Hematopoietic multipotent progenitor cell (in vitro differentiated cells): ENCODE measurements around the gene CTBP1. TPM values are rescaled to one million over a fixed set of nuclear protein-coding genes. Genes with fewer than 3 reads are reported as not detected.

Experiments used
- DNase-seq, 3 donors: peaks; one replicate each; pipeline ENCODE4 v3.0.0-alpha.2; 2011 to 2015; ENCODE audit warnings: low read depth in 2 of 3, low spot score in 2 of 3
- total RNA-seq: library from RNA; depleted of rRNA; stranded (reverse); fragments of >200 nt; gene quantifications from one replicate; pipeline ENCODE4 v1.2.3, GENCODE V29; 2012

Gene CTBP1
- total RNA-seq, 1 donor = 626 TPM

DNA sequence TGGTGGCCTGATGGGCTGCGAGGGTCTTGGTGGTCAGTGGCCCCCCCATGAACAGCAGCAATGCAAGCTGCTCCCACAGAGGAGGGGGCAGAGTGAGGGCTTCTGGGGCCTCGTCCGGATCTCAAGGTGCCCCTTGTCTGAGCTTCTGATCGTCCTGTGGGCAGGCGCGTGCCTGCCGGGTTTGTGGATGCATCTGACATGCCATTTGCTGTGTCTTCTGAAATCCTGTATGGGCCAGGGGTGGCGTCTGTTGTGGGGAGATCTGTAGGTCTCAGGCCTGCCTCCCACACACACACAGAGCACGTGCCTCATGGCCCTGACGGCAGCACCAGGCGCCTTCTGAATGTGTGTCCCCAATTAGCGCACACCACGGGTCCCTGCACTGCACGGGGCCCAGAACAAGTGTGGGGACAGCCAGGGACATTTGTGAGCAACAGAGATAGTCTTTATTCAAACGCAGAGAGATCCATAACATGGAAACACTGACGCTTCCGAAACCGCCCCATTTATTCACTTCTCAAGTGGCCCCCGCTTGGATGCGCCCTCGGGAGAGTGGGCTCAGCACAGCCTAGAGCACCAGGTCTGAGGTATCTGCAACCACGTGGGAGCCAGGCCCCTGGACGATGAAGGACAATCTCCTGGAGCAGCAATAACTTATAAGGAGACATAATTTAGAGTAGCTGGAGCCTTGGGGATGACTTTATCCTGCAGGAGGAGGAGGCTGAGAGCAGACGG, 82.3 kb downstream of the CTBP1 start:
- no peak for DNase-seq

DNA sequence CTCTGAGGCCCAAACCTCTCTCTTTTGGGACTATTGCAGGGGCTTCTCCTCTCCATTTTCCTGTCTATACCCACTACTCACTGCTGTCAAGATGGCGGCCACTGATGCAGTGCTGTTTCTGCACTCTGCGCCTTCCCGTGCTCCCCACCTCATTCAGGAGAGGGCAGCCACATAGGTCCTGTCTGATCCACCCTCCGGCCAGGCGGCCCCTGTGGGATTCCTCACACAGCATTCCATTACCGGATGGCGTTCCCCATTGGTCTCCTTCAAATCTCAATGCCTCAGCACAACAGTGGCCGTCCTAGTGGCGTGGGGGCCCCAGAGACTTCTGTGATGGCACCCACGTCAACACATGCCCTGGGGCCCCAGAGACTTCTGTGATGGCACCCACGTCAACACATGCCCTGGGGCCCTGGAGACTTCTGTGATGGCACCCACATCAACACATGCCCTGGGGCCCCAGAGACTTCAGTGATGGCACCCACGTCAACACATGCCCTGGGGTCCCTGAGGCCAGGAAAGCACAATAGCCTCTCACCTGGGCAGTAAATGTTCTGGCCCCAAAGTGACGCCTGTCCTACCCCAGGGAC, 83.9 kb downstream of the CTBP1 start:
- DNase-seq = no peak

DNA sequence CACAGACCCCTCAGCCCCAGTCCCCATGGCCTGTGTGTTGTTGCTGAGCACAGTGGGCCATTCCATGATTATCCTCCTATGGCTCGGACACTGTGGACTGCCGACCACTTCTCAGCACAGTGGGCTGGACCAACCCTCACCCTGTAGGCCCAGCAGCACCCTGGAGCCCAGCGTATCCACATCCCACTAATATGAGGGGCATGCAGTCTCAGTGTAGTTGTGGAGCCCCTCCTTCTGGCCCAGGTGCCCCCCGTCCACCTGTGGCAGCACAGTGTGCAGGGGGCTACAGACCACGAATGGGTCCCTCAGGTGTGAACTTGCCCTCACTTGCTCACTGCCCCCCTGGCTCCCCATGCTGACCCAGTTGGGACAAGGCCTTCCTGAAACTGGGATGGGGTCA, 84.5 kb downstream of the CTBP1 start:
- DNase-seq = no peak

DNA sequence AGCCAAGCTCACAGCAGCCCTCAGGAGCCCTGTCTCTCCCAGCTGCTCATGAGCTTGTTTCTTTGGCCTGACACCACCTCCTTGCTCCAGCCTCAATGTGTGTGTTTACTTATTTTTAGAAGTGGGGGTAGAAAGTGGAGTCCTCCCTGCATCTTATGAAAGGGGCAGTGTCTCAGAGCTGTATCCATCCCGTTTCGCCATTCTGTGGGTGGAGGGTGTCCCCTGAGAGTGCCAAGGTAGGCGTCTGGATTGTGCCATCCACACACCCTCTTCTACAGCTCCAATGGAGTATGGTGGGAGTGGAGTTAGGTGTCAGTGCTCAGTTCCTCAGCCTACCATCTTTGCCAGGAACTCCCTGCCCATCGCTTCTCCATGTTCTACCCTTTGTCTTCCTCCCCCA, 84.9 kb downstream of the CTBP1 start:
- no peak for DNase-seq

Other genes starting within 250 kb of the CTBP1 start
- gene FGFRL1, start 237.5 kb downstream of the CTBP1 start, total RNA-seq = 43.1 TPM
- gene RNF212, start 135.6 kb downstream of the CTBP1 start, total RNA-seq = 1.1 TPM
- 4.0 TPM for gene SPON2, start 76.5 kb downstream of the CTBP1 start, total RNA-seq
- gene MAEA, start 40.8 kb upstream of the CTBP1 start, total RNA-seq = 94.8 TPM
- 11.0 TPM for gene UVSSA, start 98.1 kb upstream of the CTBP1 start, total RNA-seq
- gene NKX1-1, start 157.3 kb upstream of the CTBP1 start, total RNA-seq = not detected